ENCODE measurements around the gene NEK2. TPM values are rescaled to one million over a fixed set of nuclear protein-coding genes. Genes with fewer than 3 reads are reported as not detected.

Gene NEK2
- total RNA-seq, 1 donor from 2014 or later = 3.9 TPM

DNA sequence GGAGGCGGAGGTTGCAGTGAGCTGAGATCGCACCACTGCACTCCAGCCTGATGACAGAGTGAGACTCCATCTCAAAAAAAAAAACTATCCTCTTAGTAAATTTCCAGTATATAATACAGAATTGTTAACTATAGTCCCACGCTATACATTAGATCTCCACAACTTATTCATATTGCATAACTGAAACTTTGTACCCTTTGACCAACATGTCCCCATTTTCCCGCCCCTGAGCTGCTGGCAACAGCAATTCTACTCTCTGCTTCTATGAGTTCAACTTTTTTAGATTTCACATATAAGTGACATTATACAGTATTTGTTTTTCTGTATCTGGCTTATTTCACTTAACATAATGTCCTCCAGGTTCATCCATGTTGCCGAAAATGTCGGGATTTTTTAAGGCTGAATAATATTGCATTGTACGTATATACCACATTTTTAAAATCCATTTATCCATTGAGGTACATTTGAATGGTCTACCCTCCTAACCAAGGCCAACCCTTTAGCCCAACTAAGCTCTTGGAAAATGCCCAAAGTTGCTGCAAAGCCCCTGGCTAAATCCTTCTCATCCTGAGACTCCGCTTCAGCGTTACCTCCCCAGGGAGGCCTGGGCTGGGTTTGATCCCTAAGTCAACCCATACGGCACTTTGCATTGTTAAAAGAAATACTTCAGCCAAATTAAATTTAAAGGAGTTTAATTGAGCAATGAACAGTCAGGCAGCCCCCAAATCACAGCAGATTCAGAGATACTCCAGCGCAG, 34.2 kb downstream of the NEK2 start:
- no peak overlapping the region for H3K27ac Mint-ChIP-seq (ENCODE audit: unreplicated experiment)

DNA sequence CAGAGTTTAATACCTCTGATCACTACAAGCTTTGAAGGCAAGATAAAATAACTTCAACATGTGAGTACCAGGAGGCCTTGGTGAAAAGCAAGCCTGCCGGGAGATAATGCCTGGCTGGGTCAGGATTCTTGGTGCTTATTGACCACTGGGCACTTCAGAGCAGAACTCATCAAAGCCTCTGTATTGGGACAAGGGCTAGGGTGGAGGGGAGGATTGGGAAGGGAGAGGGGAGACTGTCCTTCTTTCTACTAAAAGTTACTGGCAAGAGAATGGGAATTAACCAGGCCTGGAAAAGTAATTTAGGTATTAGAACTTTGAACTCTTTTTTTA, 35.2 kb downstream of the NEK2 start:
- H3K9me3 Mint-ChIP-seq (ENCODE audit: unreplicated experiment) = no peaks in the 10 kb centered on the region
- no peak overlapping the region for H3K27ac Mint-ChIP-seq (ENCODE audit: unreplicated experiment)

More for the DNA sequence above, 34.2 kb downstream of the NEK2 start:
- DNase-seq (ENCODE audit: low spot score) = no peak
- no peaks in the 10 kb centered on the region for H3K9me3 Mint-ChIP-seq (ENCODE audit: unreplicated experiment)
- peaks cover 5% of the 10 kb centered on the region for H3K4me1 Mint-ChIP-seq (ENCODE audit: unreplicated experiment)
- TF ChIP-seq, protein P1, sequence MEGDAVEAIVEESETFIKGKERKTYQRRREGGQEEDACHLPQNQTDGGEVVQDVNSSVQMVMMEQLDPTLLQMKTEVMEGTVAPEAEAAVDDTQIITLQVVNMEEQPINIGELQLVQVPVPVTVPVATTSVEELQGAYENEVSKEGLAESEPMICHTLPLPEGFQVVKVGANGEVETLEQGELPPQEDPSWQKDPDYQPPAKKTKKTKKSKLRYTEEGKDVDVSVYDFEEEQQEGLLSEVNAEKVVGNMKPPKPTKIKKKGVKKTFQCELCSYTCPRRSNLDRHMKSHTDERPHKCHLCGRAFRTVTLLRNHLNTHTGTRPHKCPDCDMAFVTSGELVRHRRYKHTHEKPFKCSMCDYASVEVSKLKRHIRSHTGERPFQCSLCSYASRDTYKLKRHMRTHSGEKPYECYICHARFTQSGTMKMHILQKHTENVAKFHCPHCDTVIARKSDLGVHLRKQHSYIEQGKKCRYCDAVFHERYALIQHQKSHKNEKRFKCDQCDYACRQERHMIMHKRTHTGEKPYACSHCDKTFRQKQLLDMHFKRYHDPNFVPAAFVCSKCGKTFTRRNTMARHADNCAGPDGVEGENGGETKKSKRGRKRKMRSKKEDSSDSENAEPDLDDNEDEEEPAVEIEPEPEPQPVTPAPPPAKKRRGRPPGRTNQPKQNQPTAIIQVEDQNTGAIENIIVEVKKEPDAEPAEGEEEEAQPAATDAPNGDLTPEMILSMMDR (IDR thresholded peaks at IDR 0.05; ENCODE audit: unreplicated experiment) = no peak
- H3K36me3 Mint-ChIP-seq (ENCODE audit: low read depth, unreplicated experiment) = no peaks in the 10 kb centered on the region
- H3K4me3 Mint-ChIP-seq (ENCODE audit: unreplicated experiment) = no peak overlapping the region
- H3K27me3 Mint-ChIP-seq (ENCODE audit: unreplicated experiment) = peaks cover 2% of the 10 kb centered on the region

GRCh38 chr1:211639475-211640300, 35.7 kb downstream of the NEK2 start:
- no peaks in the 10 kb centered on the region for H3K36me3 Mint-ChIP-seq (ENCODE audit: low read depth, unreplicated experiment)
- peaks cover 4% of the 10 kb centered on the region for H3K4me1 Mint-ChIP-seq (ENCODE audit: unreplicated experiment)
- H3K27ac Mint-ChIP-seq (ENCODE audit: unreplicated experiment) = no peak overlapping the region
- TF ChIP-seq, protein P1 (IDR thresholded peaks at IDR 0.05; ENCODE audit: unreplicated experiment) = no peak
- H3K4me3 Mint-ChIP-seq (ENCODE audit: unreplicated experiment) = no peak overlapping the region
- H3K9me3 Mint-ChIP-seq (ENCODE audit: unreplicated experiment) = no peaks in the 10 kb centered on the region
- no peak for DNase-seq (ENCODE audit: low spot score)
- H3K27me3 Mint-ChIP-seq (ENCODE audit: unreplicated experiment) = peaks cover 4% of the 10 kb centered on the region

More for the DNA sequence above, 35.2 kb downstream of the NEK2 start:
- Mint-ChIP-seq H3K4me1 (ENCODE audit: unreplicated experiment) (peaks cover 4% of the 10 kb centered on the region), H3K27me3 (ENCODE audit: unreplicated experiment) (peaks cover 4% of the 10 kb centered on the region), H3K4me3 (ENCODE audit: unreplicated experiment) (no peak overlapping the region), H3K36me3 (ENCODE audit: low read depth, unreplicated experiment) (no peaks in the 10 kb centered on the region)
- TF ChIP-seq, protein P1 (IDR thresholded peaks at IDR 0.05; ENCODE audit: unreplicated experiment) = no peak
- DNase-seq (ENCODE audit: low spot score) = no peak

GRCh38 chr1:211638689-211639101, 36.7 kb downstream of the NEK2 start:
- Mint-ChIP-seq H3K9me3 (ENCODE audit: unreplicated experiment) (no peaks in the 10 kb centered on the region), H3K4me1 (ENCODE audit: unreplicated experiment) (peaks cover 2% of the 10 kb centered on the region), H3K4me3 (ENCODE audit: unreplicated experiment) (no peak overlapping the region), H3K27ac (ENCODE audit: unreplicated experiment) (no peak overlapping the region), H3K36me3 (ENCODE audit: low read depth, unreplicated experiment) (no peaks in the 10 kb centered on the region), H3K27me3 (ENCODE audit: unreplicated experiment) (peaks cover 4% of the 10 kb centered on the region)
- TF ChIP-seq, protein P1 (IDR thresholded peaks at IDR 0.05; ENCODE audit: unreplicated experiment) = no peak
- DNase-seq (ENCODE audit: low spot score) = no peak

- H3K36me3 Mint-ChIP-seq (ENCODE audit: low read depth, unreplicated experiment) = no peaks in the 10 kb centered on the region
- H3K9me3 Mint-ChIP-seq (ENCODE audit: unreplicated experiment) = no peaks in the 10 kb centered on the region
- DNase-seq (ENCODE audit: low spot score) = no peak
- no peak overlapping the region for H3K4me3 Mint-ChIP-seq (ENCODE audit: unreplicated experiment)
- H3K27me3 Mint-ChIP-seq (ENCODE audit: unreplicated experiment) = peaks cover 4% of the 10 kb centered on the region
- H3K27ac Mint-ChIP-seq (ENCODE audit: unreplicated experiment) = no peak overlapping the region
- TF ChIP-seq, protein P1 (IDR thresholded peaks at IDR 0.05; ENCODE audit: unreplicated experiment) = no peak
- H3K4me1 Mint-ChIP-seq (ENCODE audit: unreplicated experiment) = no peaks in the 10 kb centered on the region
These were observed 37.2 kb downstream of the NEK2 start for GRCh38 chr1:211638246-211638645.

Data from endothelial cell (in vitro differentiated cells).